Astrocyte (in vitro differentiated cells and primary cell): ENCODE measurements around the gene DNMT1.

Experiments
- CTCF ChIP-seq: IDR thresholded peaks from 2 replicates; pipeline ENCODE4 v1.5.1; 2011; ENCODE audit warnings: low read depth, mild to moderate bottlenecking, inconsistent platforms, low read length, moderate library complexity; ENCODE audit not compliant: insufficient read depth
- EZH2 ChIP-seq: IDR thresholded peaks from 2 replicates; pipeline ENCODE4 v1.6.1; 2012; ENCODE audit warnings: mild to moderate bottlenecking, low read length, inconsistent platforms; ENCODE audit not compliant: insufficient read depth

- TF ChIP-seq CTCF, result no peak
- TF ChIP-seq EZH2, result no peak
Measured at GRCh38 chr19:10187315-10187714, 7.4 kb downstream of the DNMT1 start.
